ENCODE results near the gene SPHK2. TPM values are rescaled to one million over a fixed set of nuclear protein-coding genes. Genes with fewer than 3 reads are reported as not detected.

The SPHK2 gene
- total RNA-seq, 2 experiments from 2014 or later = 14.1 to 15.3 TPM

DNA sequence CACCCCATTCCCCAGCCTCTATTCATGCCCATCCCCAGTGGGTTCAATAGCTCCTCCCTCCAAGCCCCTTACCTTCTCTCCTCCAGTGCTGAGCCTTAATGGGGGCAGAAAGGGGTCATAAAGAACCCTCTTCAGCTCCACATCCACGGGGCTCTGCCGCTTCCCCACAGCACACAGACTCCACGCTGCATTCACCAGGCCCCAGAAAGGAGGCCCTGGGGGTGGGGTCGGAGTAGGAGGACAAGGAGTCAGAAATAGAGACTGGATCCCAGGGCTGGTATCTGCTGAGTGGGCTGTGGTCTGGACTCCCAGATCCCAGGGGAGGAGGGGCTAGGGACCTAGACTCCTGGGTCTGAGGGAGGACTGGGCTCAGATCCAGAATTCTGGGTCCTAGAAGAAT is 25.0 kb downstream of the SPHK2 start:
- no peak overlapping the region for H3K27ac ChIP-seq (ENCODE audit: low read depth in 1 of 2, low read length in 2 of 2)
- H3K4me3 Mint-ChIP-seq = peak overlapping the region; percentile 85
- DNase-seq (peak in 1 of 14 experiments; percentile 15), ATAC-seq (ENCODE audit: poor library complexity) (no peak)
- ChIA-PET POLR2A (interaction anchor here (1.2 to 2.4 kb wide), 11 partner anchors 11 to 349 kb away, joined by 3 to 43 read pairs (median 11); partner anchors contain the start of genes GYS1, RPL18, RUVBL2 and SPHK2), CTCF (interaction anchor here (0.6 to 2.4 kb wide), 4 partner anchors 31 to 212 kb away, joined by 4 to 16 read pairs (median 6); no protein-coding TSS in a partner anchor)
- H3K9me3 Mint-ChIP-seq = no peaks in the 10 kb centered on the region
- peak overlapping the region; percentile 91 for H3K27ac Mint-ChIP-seq
- intact Hi-C loops (cut with DNase I, micrococcal nuclease) = no loop called here
- no peaks in the 10 kb centered on the region for H3K9me3 ChIP-seq (ENCODE audit: control insufficient read depth in 1 of 2, insufficient read depth in 1 of 2, low read length in 2 of 2)
- TF ChIP-seq, protein P1, sequence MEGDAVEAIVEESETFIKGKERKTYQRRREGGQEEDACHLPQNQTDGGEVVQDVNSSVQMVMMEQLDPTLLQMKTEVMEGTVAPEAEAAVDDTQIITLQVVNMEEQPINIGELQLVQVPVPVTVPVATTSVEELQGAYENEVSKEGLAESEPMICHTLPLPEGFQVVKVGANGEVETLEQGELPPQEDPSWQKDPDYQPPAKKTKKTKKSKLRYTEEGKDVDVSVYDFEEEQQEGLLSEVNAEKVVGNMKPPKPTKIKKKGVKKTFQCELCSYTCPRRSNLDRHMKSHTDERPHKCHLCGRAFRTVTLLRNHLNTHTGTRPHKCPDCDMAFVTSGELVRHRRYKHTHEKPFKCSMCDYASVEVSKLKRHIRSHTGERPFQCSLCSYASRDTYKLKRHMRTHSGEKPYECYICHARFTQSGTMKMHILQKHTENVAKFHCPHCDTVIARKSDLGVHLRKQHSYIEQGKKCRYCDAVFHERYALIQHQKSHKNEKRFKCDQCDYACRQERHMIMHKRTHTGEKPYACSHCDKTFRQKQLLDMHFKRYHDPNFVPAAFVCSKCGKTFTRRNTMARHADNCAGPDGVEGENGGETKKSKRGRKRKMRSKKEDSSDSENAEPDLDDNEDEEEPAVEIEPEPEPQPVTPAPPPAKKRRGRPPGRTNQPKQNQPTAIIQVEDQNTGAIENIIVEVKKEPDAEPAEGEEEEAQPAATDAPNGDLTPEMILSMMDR (IDR thresholded peaks at IDR 0.05) = no peak
- H3K36me3 Mint-ChIP-seq (ENCODE audit: low read depth) = no peaks in the 10 kb centered on the region
- no peaks in the 10 kb centered on the region for H3K36me3 ChIP-seq (ENCODE audit: insufficient read depth, low read length)
- H3K27me3 Mint-ChIP-seq = no peaks in the 10 kb centered on the region
- peaks cover 50% of the 10 kb centered on the region for H3K4me1 Mint-ChIP-seq (ENCODE audit: low read depth)
- no peaks in the 10 kb centered on the region for H3K27me3 ChIP-seq (ENCODE audit: control insufficient read depth in 1 of 2, insufficient read depth in 2 of 2, low read length in 2 of 2)
- no peak overlapping the region for H3K4me3 ChIP-seq (ENCODE audit: low read length)
- H3K4me1 ChIP-seq (ENCODE audit: insufficient read depth, low read length) = peaks cover 51% of the 10 kb centered on the region

DNA sequence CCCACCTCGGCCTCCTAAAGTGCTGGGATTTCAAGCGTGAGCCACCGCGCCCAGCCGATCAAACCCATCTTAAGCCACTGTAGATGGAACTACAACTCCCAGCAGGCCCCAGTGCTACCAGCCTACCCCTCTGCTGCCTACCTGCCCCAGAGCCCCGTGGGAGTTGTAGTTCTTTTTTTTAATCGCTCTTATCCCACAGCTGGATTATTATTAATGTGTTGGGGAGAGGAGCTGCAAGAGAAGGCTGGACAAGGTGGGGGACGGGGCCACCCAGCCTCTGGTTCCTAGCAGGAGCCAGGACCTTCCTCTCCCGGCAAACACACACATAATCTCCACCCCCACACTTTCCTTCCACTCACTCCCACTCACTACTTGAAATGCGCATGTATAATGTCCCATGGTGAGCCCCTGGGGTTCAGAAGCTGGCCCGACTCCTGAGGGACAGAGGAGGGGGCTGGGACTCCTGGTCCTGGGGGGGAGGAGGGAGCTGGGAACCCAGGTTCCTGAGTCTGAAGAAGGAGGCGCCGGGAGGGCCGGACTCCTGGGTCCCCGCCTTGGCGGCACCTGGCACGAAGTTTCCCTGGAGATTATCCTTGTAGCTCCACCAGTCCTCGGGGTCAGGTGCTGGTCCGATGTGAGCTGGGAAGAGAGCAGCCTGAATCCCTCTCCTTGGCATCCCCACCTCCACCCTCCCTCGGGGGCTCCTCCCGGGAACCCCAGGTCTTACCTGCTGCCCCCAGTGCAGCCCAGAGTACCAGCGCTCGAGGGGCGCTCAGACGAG is 25.7 kb downstream of the SPHK2 start:
- Histone ChIP-seq H3K36me3 (ENCODE audit: insufficient read depth, low read length) (no peaks in the 10 kb centered on the region), H3K27me3 (ENCODE audit: control insufficient read depth in 1 of 2, insufficient read depth in 2 of 2, low read length in 2 of 2) (no peaks in the 10 kb centered on the region), H3K27ac (ENCODE audit: low read depth in 1 of 2, low read length in 2 of 2) (peak overlapping the region; percentile 78 to 96), H3K4me1 (ENCODE audit: insufficient read depth, low read length) (peaks cover 49% of the 10 kb centered on the region), H3K4me3 (ENCODE audit: low read length) (peak overlapping the region; percentile 71), H3K9me3 (ENCODE audit: control insufficient read depth in 1 of 2, insufficient read depth in 1 of 2, low read length in 2 of 2) (no peaks in the 10 kb centered on the region)
- peaks cover 54% of the 10 kb centered on the region for H3K4me1 Mint-ChIP-seq (ENCODE audit: low read depth)
- CTCF ChIA-PET = interaction anchor here (0.6 to 2.4 kb wide), 8 partner anchors 8 to 240 kb away, joined by 3 to 16 read pairs (median 6); partner anchors contain the start of genes DBP and RPL18
- H3K9me3 Mint-ChIP-seq = no peaks in the 10 kb centered on the region
- no peaks in the 10 kb centered on the region for H3K27me3 Mint-ChIP-seq
- H3K27ac Mint-ChIP-seq = peak overlapping the region; percentile 91
- ATAC-seq (ENCODE audit: poor library complexity) = peak; percentile 55
- no peaks in the 10 kb centered on the region for H3K36me3 Mint-ChIP-seq (ENCODE audit: low read depth)
- peak overlapping the region; percentile 85 for H3K4me3 Mint-ChIP-seq
- POLR2A ChIA-PET = interaction anchor here (0.5 to 2.4 kb wide), 20 partner anchors 8 to 348 kb away, joined by 3 to 43 read pairs (median 6); partner anchors contain the start of genes DBP, GYS1, RPL18 and RUVBL2
- TF ChIP-seq, protein P1 (IDR thresholded peaks at IDR 0.05) = no peak
- DNase-seq = peak; percentile 57 to 90 (median 69)
- intact Hi-C loops (cut with DNase I, micrococcal nuclease) = loop anchor here (5.0 kb wide), 2 partner anchors 192 to 322 kb away; partner anchors contain the start of genes FTL (in 1 of the 2) and HSD17B14 (in 1 of the 2)

DNA sequence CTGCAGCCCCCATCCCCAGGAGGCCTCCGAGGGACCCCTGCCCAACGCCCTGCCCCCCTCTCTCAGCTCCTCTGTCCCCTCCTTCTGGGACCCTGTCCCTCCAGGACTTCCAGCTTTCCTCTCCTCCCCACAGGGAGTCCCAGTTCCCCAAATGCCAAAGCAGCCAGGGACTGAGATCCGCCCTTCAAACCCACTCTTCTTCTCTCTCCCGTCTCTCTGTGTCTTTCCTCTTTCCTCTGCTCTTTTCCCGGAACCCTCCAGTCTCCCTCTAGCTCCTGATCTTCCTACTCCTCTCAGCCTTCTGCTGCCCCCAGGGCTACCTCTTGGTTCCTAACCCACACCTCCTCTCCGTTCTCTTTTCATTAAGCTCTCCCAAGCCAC is 26.3 kb downstream of the SPHK2 start:
- CTCF ChIA-PET = interaction anchor here (0.6 to 2.4 kb wide), 14 partner anchors 8 to 257 kb away, joined by 3 to 19 read pairs (median 4); partner anchors contain the start of genes DBP and RPL18
- Histone ChIP-seq H3K36me3 (ENCODE audit: insufficient read depth, low read length) (no peaks in the 10 kb centered on the region), H3K4me3 (ENCODE audit: low read length) (peak overlapping the region; percentile 71), H3K4me1 (ENCODE audit: insufficient read depth, low read length) (peaks cover 48% of the 10 kb centered on the region), H3K27me3 (ENCODE audit: control insufficient read depth in 1 of 2, insufficient read depth in 2 of 2, low read length in 2 of 2) (no peaks in the 10 kb centered on the region), H3K9me3 (ENCODE audit: control insufficient read depth in 1 of 2, insufficient read depth in 1 of 2, low read length in 2 of 2) (no peaks in the 10 kb centered on the region), H3K27ac (ENCODE audit: low read depth in 1 of 2, low read length in 2 of 2) (peak overlapping the region; percentile 78 to 96)
- intact Hi-C loops (cut with DNase I, micrococcal nuclease) = loop anchor here (5.0 kb wide), 2 partner anchors 192 to 322 kb away; partner anchors contain the start of genes FTL (in 1 of the 2) and HSD17B14 (in 1 of the 2)
- ATAC-seq (ENCODE audit: poor library complexity) (no peak), DNase-seq (peak in 1 of 14 experiments; percentile 34)
- POLR2A ChIA-PET = interaction anchor here (0.5 to 2.4 kb wide), 25 partner anchors 9 to 347 kb away, joined by 3 to 43 read pairs (median 4); partner anchors contain the start of genes DBP, GYS1, RPL18 and RUVBL2
- Mint-ChIP-seq H3K4me3 (peak overlapping the region; percentile 85), H3K36me3 (ENCODE audit: low read depth) (no peaks in the 10 kb centered on the region), H3K9me3 (no peaks in the 10 kb centered on the region), H3K27ac (peak overlapping the region; percentile 91), H3K4me1 (ENCODE audit: low read depth) (peaks cover 54% of the 10 kb centered on the region), H3K27me3 (no peaks in the 10 kb centered on the region)
- TF ChIP-seq, protein P1 (IDR thresholded peaks at IDR 0.05) = no peak

Data from CD4-positive, alpha-beta T cell (primary cell).